Ishikawa (cell line): ENCODE data around the gene AMPH.

Experiments
- CEBPB ChIP-seq: IDR thresholded peaks from 2 replicates; pipeline ENCODE4 v1.6.1; 2012
- CREB1 ChIP-seq: IDR thresholded peaks from 2 replicates; pipeline ENCODE4 v1.6.1; 2012; ENCODE audit warnings: low read depth
- EP300 ChIP-seq: IDR thresholded peaks from 2 replicates; pipeline ENCODE4 v1.6.1; 2012; ENCODE audit warnings: borderline replicate concordance
- FOXM1 ChIP-seq: IDR thresholded peaks from 2 replicates; pipeline ENCODE4 v1.6.1; 2012; ENCODE audit warnings: low read depth, borderline replicate concordance
- RAD21 ChIP-seq: IDR thresholded peaks from 2 replicates; pipeline ENCODE4 v1.6.1; 2012; ENCODE audit warnings: low read depth
- TAF1 ChIP-seq: IDR thresholded peaks from 2 replicates; pipeline ENCODE4 v1.6.1; 2012; ENCODE audit warnings: low read depth, mild to moderate bottlenecking
- TCF12 ChIP-seq: IDR thresholded peaks from 2 replicates; pipeline ENCODE4 v1.6.1; 2012; ENCODE audit warnings: low read depth
- TEAD4 ChIP-seq: IDR thresholded peaks from 2 replicates; pipeline ENCODE4 v1.6.1; 2012
- YY1 ChIP-seq: IDR thresholded peaks from 2 replicates; pipeline ENCODE4 v1.6.1; 2012; ENCODE audit warnings: low read depth
- TF ChIP-seq, protein P1 (sequence below): IDR thresholded peaks from 2 replicates; pipeline ENCODE4 v1.6.1; 2012
- TF ChIP-seq, protein P2 (sequence below): IDR thresholded peaks from 2 replicates; pipeline ENCODE4 v1.6.1; 2012; ENCODE audit warnings: low read depth, mild to moderate bottlenecking
- TF ChIP-seq, protein P3 (sequence below): IDR thresholded peaks from 2 replicates; pipeline ENCODE4 v1.6.1; 2012

DNA sequence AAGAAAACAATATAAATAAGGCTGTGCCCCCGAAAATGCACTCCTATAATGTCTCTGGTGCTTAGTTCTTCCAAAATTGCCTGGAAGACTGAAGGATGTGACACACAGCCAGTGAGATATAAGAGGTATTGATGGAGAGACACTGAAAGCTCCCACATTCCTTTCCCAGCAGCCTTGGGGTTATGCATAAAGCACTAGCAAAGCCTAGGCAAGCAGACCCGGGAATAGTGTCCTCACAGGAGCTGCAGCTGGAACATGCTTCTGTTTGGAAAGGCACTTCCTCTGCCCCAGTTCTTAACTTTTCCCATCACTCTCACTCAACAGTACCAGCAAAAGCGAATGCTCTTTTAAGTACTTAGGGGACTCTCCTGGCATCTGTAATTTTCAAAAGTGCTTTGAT is 178.0 kb downstream of the AMPH start:
- TF ChIP-seq, protein P1, sequence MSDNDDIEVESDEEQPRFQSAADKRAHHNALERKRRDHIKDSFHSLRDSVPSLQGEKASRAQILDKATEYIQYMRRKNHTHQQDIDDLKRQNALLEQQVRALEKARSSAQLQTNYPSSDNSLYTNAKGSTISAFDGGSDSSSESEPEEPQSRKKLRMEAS, result no peak
- TF ChIP-seq RAD21, result no peak
- TF ChIP-seq, protein P2, sequence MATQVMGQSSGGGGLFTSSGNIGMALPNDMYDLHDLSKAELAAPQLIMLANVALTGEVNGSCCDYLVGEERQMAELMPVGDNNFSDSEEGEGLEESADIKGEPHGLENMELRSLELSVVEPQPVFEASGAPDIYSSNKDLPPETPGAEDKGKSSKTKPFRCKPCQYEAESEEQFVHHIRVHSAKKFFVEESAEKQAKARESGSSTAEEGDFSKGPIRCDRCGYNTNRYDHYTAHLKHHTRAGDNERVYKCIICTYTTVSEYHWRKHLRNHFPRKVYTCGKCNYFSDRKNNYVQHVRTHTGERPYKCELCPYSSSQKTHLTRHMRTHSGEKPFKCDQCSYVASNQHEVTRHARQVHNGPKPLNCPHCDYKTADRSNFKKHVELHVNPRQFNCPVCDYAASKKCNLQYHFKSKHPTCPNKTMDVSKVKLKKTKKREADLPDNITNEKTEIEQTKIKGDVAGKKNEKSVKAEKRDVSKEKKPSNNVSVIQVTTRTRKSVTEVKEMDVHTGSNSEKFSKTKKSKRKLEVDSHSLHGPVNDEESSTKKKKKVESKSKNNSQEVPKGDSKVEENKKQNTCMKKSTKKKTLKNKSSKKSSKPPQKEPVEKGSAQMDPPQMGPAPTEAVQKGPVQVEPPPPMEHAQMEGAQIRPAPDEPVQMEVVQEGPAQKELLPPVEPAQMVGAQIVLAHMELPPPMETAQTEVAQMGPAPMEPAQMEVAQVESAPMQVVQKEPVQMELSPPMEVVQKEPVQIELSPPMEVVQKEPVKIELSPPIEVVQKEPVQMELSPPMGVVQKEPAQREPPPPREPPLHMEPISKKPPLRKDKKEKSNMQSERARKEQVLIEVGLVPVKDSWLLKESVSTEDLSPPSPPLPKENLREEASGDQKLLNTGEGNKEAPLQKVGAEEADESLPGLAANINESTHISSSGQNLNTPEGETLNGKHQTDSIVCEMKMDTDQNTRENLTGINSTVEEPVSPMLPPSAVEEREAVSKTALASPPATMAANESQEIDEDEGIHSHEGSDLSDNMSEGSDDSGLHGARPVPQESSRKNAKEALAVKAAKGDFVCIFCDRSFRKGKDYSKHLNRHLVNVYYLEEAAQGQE, result no peak
- TF ChIP-seq CREB1, result no peak
- TF ChIP-seq TAF1, result no peak
- TF ChIP-seq EP300, result no peak
- TF ChIP-seq TCF12, result no peak
- TF ChIP-seq, protein P3, sequence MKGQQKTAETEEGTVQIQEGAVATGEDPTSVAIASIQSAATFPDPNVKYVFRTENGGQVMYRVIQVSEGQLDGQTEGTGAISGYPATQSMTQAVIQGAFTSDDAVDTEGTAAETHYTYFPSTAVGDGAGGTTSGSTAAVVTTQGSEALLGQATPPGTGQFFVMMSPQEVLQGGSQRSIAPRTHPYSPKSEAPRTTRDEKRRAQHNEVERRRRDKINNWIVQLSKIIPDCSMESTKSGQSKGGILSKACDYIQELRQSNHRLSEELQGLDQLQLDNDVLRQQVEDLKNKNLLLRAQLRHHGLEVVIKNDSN, result no peak
- no peak for TF ChIP-seq TEAD4
- no peak for TF ChIP-seq YY1
- no peak for TF ChIP-seq FOXM1
- TF ChIP-seq CEBPB, result no peak
